Right lobe of liver (tissue), 4 donors: ENCODE measurements around the gene GALNT11.

ENCODE experiments used
- POLR2A ChIP-seq: fragments of 450-650 bp; IDR thresholded peaks from one replicate; pipeline ENCODE4 v1.6.1; 2017; ENCODE audit warnings: antibody characterized with exemption, mild to moderate bottlenecking
- TF ChIP-seq, protein P1 (sequence below), 4 donors: fragments of 200-600 bp in 3 of 4; fragments of 450-650 bp in 1 of 4; IDR thresholded peaks; one replicate each; pipeline versions ENCODE4 v1.5.1 to v1.8.0; 2016 to 2022; ENCODE audit warnings: antibody characterized with exemption in 4 of 4, mild to moderate bottlenecking in 2 of 4
- donor health status: DM: no; HTN: no; CAD: no.
- donor health status: DM: no; HTN: no; CAD: no.
- donor health status: DM: no; HTN: yes; CAD: no.

DNA sequence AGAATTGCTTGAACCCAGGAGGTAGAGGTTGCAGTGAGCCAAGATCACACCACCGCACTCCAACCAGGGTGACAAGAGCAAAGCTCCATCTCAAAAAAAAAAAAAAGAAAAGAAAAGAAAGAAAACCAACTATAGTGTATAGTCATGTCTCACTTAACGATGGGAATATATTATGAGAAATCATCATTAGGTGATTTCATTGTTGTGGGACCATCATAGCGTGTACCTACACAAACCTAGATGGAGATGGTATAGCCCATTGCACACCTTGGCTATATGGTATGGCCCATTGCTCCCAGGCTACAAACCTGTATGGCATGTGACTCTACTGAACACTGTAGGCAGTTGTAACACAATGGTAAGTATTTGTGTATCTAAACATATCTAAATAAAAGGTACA lies 8.5 kb upstream of the GALNT11 start:
- TF ChIP-seq, protein P1, sequence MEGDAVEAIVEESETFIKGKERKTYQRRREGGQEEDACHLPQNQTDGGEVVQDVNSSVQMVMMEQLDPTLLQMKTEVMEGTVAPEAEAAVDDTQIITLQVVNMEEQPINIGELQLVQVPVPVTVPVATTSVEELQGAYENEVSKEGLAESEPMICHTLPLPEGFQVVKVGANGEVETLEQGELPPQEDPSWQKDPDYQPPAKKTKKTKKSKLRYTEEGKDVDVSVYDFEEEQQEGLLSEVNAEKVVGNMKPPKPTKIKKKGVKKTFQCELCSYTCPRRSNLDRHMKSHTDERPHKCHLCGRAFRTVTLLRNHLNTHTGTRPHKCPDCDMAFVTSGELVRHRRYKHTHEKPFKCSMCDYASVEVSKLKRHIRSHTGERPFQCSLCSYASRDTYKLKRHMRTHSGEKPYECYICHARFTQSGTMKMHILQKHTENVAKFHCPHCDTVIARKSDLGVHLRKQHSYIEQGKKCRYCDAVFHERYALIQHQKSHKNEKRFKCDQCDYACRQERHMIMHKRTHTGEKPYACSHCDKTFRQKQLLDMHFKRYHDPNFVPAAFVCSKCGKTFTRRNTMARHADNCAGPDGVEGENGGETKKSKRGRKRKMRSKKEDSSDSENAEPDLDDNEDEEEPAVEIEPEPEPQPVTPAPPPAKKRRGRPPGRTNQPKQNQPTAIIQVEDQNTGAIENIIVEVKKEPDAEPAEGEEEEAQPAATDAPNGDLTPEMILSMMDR (IDR thresholded peaks at IDR 0.05): no peak
- no peak for TF ChIP-seq POLR2A
